Astrocyte (in vitro differentiated cells and primary cell): ENCODE measurements around the gene PDE4A.

Source experiments
- EZH2 ChIP-seq: IDR thresholded peaks from 2 replicates; pipeline ENCODE4 v1.6.1; 2012; ENCODE audit warnings: mild to moderate bottlenecking, low read length, inconsistent platforms; ENCODE audit not compliant: insufficient read depth
- TF ChIP-seq, protein P1 (sequence below): IDR thresholded peaks from 2 replicates; pipeline ENCODE4 v1.5.1; 2011; ENCODE audit warnings: low read depth, mild to moderate bottlenecking, inconsistent platforms, low read length, moderate library complexity; ENCODE audit not compliant: insufficient read depth

DNA sequence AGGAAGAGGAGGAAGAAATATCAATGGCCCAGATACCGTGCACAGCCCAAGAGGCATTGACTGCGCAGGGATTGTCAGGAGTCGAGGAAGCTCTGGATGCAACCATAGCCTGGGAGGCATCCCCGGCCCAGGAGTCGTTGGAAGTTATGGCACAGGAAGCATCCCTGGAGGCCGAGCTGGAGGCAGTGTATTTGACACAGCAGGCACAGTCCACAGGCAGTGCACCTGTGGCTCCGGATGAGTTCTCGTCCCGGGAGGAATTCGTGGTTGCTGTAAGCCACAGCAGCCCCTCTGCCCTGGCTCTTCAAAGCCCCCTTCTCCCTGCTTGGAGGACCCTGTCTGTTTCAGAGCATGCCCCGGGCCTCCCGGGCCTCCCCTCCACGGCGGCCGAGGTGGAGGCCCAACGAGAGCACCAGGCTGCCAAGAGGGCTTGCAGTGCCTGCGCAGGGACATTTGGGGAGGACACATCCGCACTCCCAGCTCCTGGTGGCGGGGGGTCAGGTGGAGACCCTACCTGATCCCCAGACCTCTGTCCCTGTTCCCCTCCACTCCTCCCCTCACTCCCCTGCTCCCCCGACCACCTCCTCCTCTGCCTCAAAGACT is 46.9 kb downstream of the PDE4A start:
- TF ChIP-seq, protein P1, sequence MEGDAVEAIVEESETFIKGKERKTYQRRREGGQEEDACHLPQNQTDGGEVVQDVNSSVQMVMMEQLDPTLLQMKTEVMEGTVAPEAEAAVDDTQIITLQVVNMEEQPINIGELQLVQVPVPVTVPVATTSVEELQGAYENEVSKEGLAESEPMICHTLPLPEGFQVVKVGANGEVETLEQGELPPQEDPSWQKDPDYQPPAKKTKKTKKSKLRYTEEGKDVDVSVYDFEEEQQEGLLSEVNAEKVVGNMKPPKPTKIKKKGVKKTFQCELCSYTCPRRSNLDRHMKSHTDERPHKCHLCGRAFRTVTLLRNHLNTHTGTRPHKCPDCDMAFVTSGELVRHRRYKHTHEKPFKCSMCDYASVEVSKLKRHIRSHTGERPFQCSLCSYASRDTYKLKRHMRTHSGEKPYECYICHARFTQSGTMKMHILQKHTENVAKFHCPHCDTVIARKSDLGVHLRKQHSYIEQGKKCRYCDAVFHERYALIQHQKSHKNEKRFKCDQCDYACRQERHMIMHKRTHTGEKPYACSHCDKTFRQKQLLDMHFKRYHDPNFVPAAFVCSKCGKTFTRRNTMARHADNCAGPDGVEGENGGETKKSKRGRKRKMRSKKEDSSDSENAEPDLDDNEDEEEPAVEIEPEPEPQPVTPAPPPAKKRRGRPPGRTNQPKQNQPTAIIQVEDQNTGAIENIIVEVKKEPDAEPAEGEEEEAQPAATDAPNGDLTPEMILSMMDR, result no peak
- TF ChIP-seq EZH2, result no peak
